Measurements from ENCODE around the gene RAPGEF4.

The RAPGEF4 gene

DNA sequence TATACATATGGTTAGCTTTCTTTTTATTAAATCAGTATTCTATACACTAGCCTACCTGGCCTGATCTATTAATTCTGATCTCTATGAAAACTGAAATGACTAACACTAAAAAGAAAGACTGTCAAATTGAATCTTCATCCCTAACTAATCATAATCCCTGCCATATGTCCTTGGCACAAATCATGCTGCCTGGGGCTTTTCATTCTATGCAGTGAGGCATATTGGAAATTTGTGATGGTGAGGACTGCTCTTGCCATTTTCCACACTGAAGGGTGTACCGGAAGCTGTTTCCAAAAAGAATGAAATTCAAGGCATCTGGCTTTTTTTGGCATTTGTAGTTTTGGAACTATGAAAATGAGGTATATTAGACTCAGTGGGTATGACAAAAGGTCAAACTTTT is 39.7 kb downstream of the RAPGEF4 start:
- Histone ChIP-seq H3K9me3 (ENCODE audit: control insufficient read depth, insufficient read depth, low read length) (no peaks in the 10 kb centered on the region), H3K9me2 (replicated peaks; ENCODE audit: control insufficient read depth, low read length) (no peaks in the 10 kb centered on the region), H4K20me1 (ENCODE audit: control insufficient read depth, insufficient read depth, low read depth, low read length) (no peaks in the 10 kb centered on the region), H3K4me1 (ENCODE audit: control insufficient read depth, low read length) (no peaks in the 10 kb centered on the region), H3F3A (ENCODE audit: control insufficient read depth, insufficient read depth) (no peaks in the 10 kb centered on the region), H3K36me3 (ENCODE audit: control insufficient read depth, low read length) (no peaks in the 10 kb centered on the region), H3K79me2 (ENCODE audit: control insufficient read depth, low read length) (no peaks in the 10 kb centered on the region), H3K27me3 (ENCODE audit: control insufficient read depth, low read length) (no peaks in the 10 kb centered on the region), H3K27ac (ENCODE audit: low read depth, low read length) (no peak overlapping the region), H3K4me2 (ENCODE audit: low read length) (no peak overlapping the region), H3K4me3 (ENCODE audit: low read length) (no peak overlapping the region)
- TF ChIP-seq, protein P1, sequence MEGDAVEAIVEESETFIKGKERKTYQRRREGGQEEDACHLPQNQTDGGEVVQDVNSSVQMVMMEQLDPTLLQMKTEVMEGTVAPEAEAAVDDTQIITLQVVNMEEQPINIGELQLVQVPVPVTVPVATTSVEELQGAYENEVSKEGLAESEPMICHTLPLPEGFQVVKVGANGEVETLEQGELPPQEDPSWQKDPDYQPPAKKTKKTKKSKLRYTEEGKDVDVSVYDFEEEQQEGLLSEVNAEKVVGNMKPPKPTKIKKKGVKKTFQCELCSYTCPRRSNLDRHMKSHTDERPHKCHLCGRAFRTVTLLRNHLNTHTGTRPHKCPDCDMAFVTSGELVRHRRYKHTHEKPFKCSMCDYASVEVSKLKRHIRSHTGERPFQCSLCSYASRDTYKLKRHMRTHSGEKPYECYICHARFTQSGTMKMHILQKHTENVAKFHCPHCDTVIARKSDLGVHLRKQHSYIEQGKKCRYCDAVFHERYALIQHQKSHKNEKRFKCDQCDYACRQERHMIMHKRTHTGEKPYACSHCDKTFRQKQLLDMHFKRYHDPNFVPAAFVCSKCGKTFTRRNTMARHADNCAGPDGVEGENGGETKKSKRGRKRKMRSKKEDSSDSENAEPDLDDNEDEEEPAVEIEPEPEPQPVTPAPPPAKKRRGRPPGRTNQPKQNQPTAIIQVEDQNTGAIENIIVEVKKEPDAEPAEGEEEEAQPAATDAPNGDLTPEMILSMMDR (IDR thresholded peaks at IDR 0.05; ENCODE audit: low read depth, low read length, poor library complexity, severe bottlenecking) = no peak
- no peak for TF ChIP-seq EZH2phosphoT487 (IDR thresholded peaks at IDR 0.05; ENCODE audit: borderline replicate concordance, low read length)

DNA sequence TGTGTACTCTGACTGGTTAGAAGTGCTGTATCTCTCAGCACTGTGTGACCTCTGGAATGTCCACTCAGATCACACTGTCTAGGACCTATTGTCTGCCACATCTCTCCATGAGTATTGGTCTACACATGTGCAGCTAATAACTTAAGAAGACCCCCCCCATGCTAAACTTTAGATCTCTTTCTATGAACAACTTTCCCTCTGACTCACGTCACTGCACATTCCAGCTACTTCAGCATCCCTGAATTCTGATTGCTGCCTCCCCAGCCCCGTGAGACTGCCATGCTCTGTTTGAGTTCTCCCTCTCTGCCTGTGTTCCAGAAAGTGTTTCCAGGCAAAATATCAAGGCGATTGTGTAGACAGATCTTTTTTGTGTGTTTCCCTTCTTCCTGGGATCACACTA is 41.8 kb downstream of the RAPGEF4 start:
- no peak overlapping the region for H3K4me2 ChIP-seq (ENCODE audit: low read length)
- H3K36me3 ChIP-seq (ENCODE audit: control insufficient read depth, low read length) = no peaks in the 10 kb centered on the region
- H3K27ac ChIP-seq (ENCODE audit: low read depth, low read length) = no peak overlapping the region
- H3K9me3 ChIP-seq (ENCODE audit: control insufficient read depth, insufficient read depth, low read length) = no peaks in the 10 kb centered on the region
- peaks cover 4% of the 10 kb centered on the region for H3K27me3 ChIP-seq (ENCODE audit: control insufficient read depth, low read length)
- H3K9me2 ChIP-seq (replicated peaks; ENCODE audit: control insufficient read depth, low read length) = no peaks in the 10 kb centered on the region
- no peaks in the 10 kb centered on the region for H3K4me1 ChIP-seq (ENCODE audit: control insufficient read depth, low read length)
- no peaks in the 10 kb centered on the region for H3K79me2 ChIP-seq (ENCODE audit: control insufficient read depth, low read length)
- no peaks in the 10 kb centered on the region for H4K20me1 ChIP-seq (ENCODE audit: control insufficient read depth, insufficient read depth, low read depth, low read length)
- TF ChIP-seq EZH2phosphoT487 (IDR thresholded peaks at IDR 0.05; ENCODE audit: borderline replicate concordance, low read length) = no peak
- TF ChIP-seq, protein P1 (IDR thresholded peaks at IDR 0.05; ENCODE audit: low read depth, low read length, poor library complexity, severe bottlenecking) = no peak
- H3K4me3 ChIP-seq (ENCODE audit: low read length) = no peak overlapping the region
- H3F3A ChIP-seq (ENCODE audit: control insufficient read depth, insufficient read depth) = no peaks in the 10 kb centered on the region

DNA sequence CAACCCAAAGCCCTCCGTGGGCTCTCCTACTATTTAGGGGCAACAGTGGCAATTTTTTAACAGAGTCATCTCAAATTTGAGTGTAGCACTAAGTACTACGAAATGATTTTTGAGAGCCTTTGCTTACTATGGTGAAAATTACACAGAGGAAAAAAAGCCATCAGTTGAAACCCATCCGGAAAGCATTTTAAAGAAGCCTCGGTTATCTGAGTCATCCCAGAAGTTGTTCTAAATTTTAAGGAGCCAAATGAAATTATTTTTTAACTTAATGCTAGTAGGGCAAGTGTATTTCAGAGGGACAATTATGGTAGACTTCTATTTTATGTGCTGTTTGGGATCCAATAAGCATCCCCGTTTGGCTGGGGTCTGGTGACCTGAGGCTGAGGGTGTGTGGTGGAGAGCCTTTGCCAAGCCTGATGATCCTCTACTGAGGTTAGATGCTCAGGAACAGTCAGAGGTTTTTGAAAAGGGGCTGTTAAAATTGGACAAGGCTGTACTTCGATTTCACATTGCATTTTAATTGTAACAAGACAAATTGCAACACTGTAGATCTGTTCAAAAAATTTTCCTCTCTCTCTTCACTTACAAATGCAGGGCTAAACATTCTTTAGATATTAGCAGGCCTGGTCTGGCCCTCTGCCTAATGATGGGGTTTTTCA is 47.0 kb downstream of the RAPGEF4 start:
- Histone ChIP-seq H3K36me3 (ENCODE audit: control insufficient read depth, low read length) (no peaks in the 10 kb centered on the region), H3K27ac (ENCODE audit: low read depth, low read length) (no peak overlapping the region), H3F3A (ENCODE audit: control insufficient read depth, insufficient read depth) (no peaks in the 10 kb centered on the region), H3K27me3 (ENCODE audit: control insufficient read depth, low read length) (peaks cover 7% of the 10 kb centered on the region), H3K9me2 (replicated peaks; ENCODE audit: control insufficient read depth, low read length) (no peaks in the 10 kb centered on the region), H3K4me1 (ENCODE audit: control insufficient read depth, low read length) (no peaks in the 10 kb centered on the region), H3K79me2 (ENCODE audit: control insufficient read depth, low read length) (no peaks in the 10 kb centered on the region), H3K4me3 (ENCODE audit: low read length) (no peak overlapping the region), H3K9me3 (ENCODE audit: control insufficient read depth, insufficient read depth, low read length) (no peaks in the 10 kb centered on the region), H4K20me1 (ENCODE audit: control insufficient read depth, insufficient read depth, low read depth, low read length) (no peaks in the 10 kb centered on the region), H3K4me2 (ENCODE audit: low read length) (no peak overlapping the region)
- TF ChIP-seq EZH2phosphoT487 (IDR thresholded peaks at IDR 0.05; ENCODE audit: borderline replicate concordance, low read length) = no peak
- TF ChIP-seq, protein P1 (IDR thresholded peaks at IDR 0.05; ENCODE audit: low read depth, low read length, poor library complexity, severe bottlenecking) = no peak
